ENCODE results near the gene PSPH. TPM values are rescaled to one million over a fixed set of nuclear protein-coding genes. Genes with fewer than 3 reads are reported as not detected.

The PSPH gene
- total RNA-seq, 1 experiment from 2014 or later = 52.1 TPM

- Mint-ChIP-seq H3K4me1 (no peaks in the 10 kb centered on the region), H3K27ac (no peak overlapping the region), H3K4me3 (no peak overlapping the region), H3K36me3 (ENCODE audit: insufficient read depth in 1 of 3, low read depth in 3 of 3) (peaks cover 32 to 61% (median 57%) of the 10 kb centered on the region in 3 experiments; a peak in 6 of 7 replicates), H3K9me3 (no peaks in the 10 kb centered on the region), H3K27me3 (ENCODE audit: low read depth) (no peaks in the 10 kb centered on the region)
- H3K27me3 ChIP-seq (ENCODE audit: insufficient read depth, low read length) = no peaks in the 10 kb centered on the region
- no peak overlapping the region for H4K91ac ChIP-seq (ENCODE audit: insufficient read length, low read depth, low read length)
- no peak overlapping the region for H2BK5ac ChIP-seq (ENCODE audit: insufficient read length, low read length)
- no peak overlapping the region for H2AFZ ChIP-seq (ENCODE audit: low read length)
- no peak overlapping the region for H2BK20ac ChIP-seq (ENCODE audit: low read depth, low read length, poor library complexity, severe bottlenecking)
- H3K79me2 ChIP-seq (ENCODE audit: insufficient read depth, low read length) = no peaks in the 10 kb centered on the region
- H2AK5ac ChIP-seq (ENCODE audit: insufficient read length, low read length) = no peak overlapping the region
- DNase-seq = no peak
- H2BK15ac ChIP-seq (ENCODE audit: low read depth, low read length) = no peak overlapping the region
- no peak overlapping the region for H3K4me2 ChIP-seq (ENCODE audit: insufficient read depth, insufficient read length, low read length)
- TF ChIP-seq CTCF (conservative IDR thresholded peaks at IDR 0.05) = no peak
- H3K79me1 ChIP-seq (ENCODE audit: insufficient read depth, low read depth, low read length, poor library complexity, severe bottlenecking) = no peaks in the 10 kb centered on the region
- H3T11ph ChIP-seq (ENCODE audit: low read length) = no peak overlapping the region
- no peaks in the 10 kb centered on the region for H4K20me1 ChIP-seq (ENCODE audit: control insufficient read depth, insufficient read depth, insufficient read length)
- H3K23ac ChIP-seq (ENCODE audit: insufficient read length, low read depth, low read length) = no peak overlapping the region
- H4K5ac ChIP-seq (ENCODE audit: insufficient read length, low read depth, low read length) = no peak overlapping the region
- no peak overlapping the region for H4K8ac ChIP-seq (replicated peaks; ENCODE audit: insufficient read length, low read depth, low read length)
- no peaks in the 10 kb centered on the region for H3K4me1 ChIP-seq (ENCODE audit: insufficient read depth, low read length)
- no peak overlapping the region for H3K14ac ChIP-seq (ENCODE audit: insufficient read depth, low read length)
- H3K9ac ChIP-seq (ENCODE audit: extremely low read depth, insufficient read length, low read length) = no peak overlapping the region
- no peak overlapping the region for H3K56ac ChIP-seq (ENCODE audit: insufficient read length, low read depth, low read length)
- no peaks in the 10 kb centered on the region for H3K9me3 ChIP-seq (ENCODE audit: control insufficient read depth, low read depth, low read length)
- H3K23me2 ChIP-seq (ENCODE audit: insufficient read length, low read depth, low read length, poor library complexity, severe bottlenecking) = no peaks in the 10 kb centered on the region
- no peak overlapping the region for H3K27ac ChIP-seq (ENCODE audit: insufficient read length, low read depth, low read length)
- H2BK12ac ChIP-seq (ENCODE audit: insufficient read length, low read depth, low read length) = no peak overlapping the region
- no peak overlapping the region for H3K18ac ChIP-seq (ENCODE audit: insufficient read length, low read depth, low read length)
- H2BK120ac ChIP-seq (ENCODE audit: low read depth, low read length, poor library complexity, severe bottlenecking) = no peak overlapping the region
- no peak overlapping the region for H3K4ac ChIP-seq (ENCODE audit: low read depth, low read length)
Observed at GRCh38 chr7:56023500-56023899, 27.7 kb downstream of the PSPH start.
